K562 (cell line): Measurements from ENCODE around the gene PTPN1. TPM values are rescaled to one million over a fixed set of nuclear protein-coding genes. Genes with fewer than 3 reads are reported as not detected.

Source experiments
- ATAC-seq: fragments of 200-7000 bp; cut with Tn5 transposase; 3 replicates; pipeline ENCODE4 v1.9.1; 2020; ENCODE audit warnings: moderate library complexity
- BruUV-seq: library from RNA; stranded (reverse); fragments of 400-500 nt; replicated peaks from 2 replicates; lab custom pipeline; 2021; lab: Mats Ljungman, UMichigan
- CTCF ChIA-PET: fragments of 300-600 bp; formaldehyde crosslinking; extraction: SDS; loops from one replicate; lab custom pipeline; 2021; ENCODE audit warnings: low intra/inter-chr PET ratio; lab: Yijun Ruan, JAX
- POLR2A ChIA-PET: fragments of 300-600, 350-650 bp; sonication (Branson Sonifier 250); formaldehyde crosslinking; extraction: SDS; loops from one replicate; lab custom pipeline; 2021; ENCODE audit warnings: antibody characterized with exemption, inconsistent platforms; lab: Yijun Ruan, JAX
- DNase-seq, 4 experiments: peaks; one replicate each; pipeline versions ENCODE4 v3.0.0 to v3.0.0-alpha.2; 2011 to 2018; ENCODE audit warnings: low spot score in 3 of 4, mixed read lengths in 3 of 4; ENCODE audit errors: extremely low read depth in 1 of 4
- FAIRE-seq: peaks from 2 replicates; lab custom pipeline; 2011; peaks lifted over from hg19 to GRCh38; lab: Jason Lieb, UNC
- H2AFZ ChIP-seq: 2 replicates; pipeline ENCODE4 v1.6.0; 2011; ENCODE audit warnings: low read depth, low read length, control low read depth, inconsistent platforms
- H3K27ac ChIP-seq: fragments of 200-600 bp; 3 replicates; pipeline ENCODE4 v1.8.0; 2011; ENCODE audit warnings: low read depth, mild to moderate bottlenecking, control low read depth, inconsistent platforms, low read length, moderate library complexity, mixed read lengths; ENCODE audit errors: extremely low read depth
- H3K27me3 ChIP-seq, 2 experiments: fragments of 300-600 bp in 1 of 2; 2 replicates in 1 of 2; 3 replicates in 1 of 2; pipeline versions ENCODE4 v1.6.0 to v1.8.0; 2011; ENCODE audit warnings: inconsistent platforms in 2 of 2, low read length in 2 of 2, mild to moderate bottlenecking in 1 of 2, mixed read lengths in 1 of 2, moderate library complexity in 1 of 2; ENCODE audit not compliant: control insufficient read depth in 2 of 2, insufficient read depth in 2 of 2
- H3K36me3 ChIP-seq: fragments of 300-600 bp; 3 replicates; pipeline ENCODE4 v1.8.0; 2011; ENCODE audit warnings: mild to moderate bottlenecking, low read length, inconsistent platforms; ENCODE audit not compliant: control insufficient read depth, insufficient read depth
- H3K4me1 ChIP-seq, 2 experiments: fragments of 200-600 bp in 1 of 2; replicated peaks in 1 of 2; 2 replicates in 1 of 2; 3 replicates in 1 of 2; pipeline versions ENCODE4 v1.5.1 to v1.8.0; 2011; ENCODE audit warnings: inconsistent platforms in 2 of 2, low read length in 2 of 2, mild to moderate bottlenecking in 1 of 2, mixed read lengths in 1 of 2, moderate library complexity in 1 of 2; ENCODE audit not compliant: control insufficient read depth in 2 of 2, insufficient read depth in 2 of 2
- H3K4me2 ChIP-seq: 2 replicates; pipeline ENCODE4 v1.6.1; 2011; ENCODE audit warnings: low read length, control low read depth, inconsistent platforms, mixed read lengths; ENCODE audit not compliant: insufficient read depth
- H3K4me3 ChIP-seq: fragments of 200-600 bp; sonication (generic), shearing (Covaris generic); 2 replicates; pipeline ENCODE4 v1.5.1; 2016; ENCODE audit warnings: control low read depth, inconsistent platforms
- H3K79me2 ChIP-seq: fragments of 200-600 bp; 3 replicates; pipeline ENCODE4 v1.8.0; 2011; ENCODE audit warnings: low read length, inconsistent platforms; ENCODE audit not compliant: control insufficient read depth, insufficient read depth
- H3K9ac ChIP-seq, 2 experiments: 2 replicates each; pipeline versions ENCODE4 v1.6.0 to v1.6.1; 2011; ENCODE audit warnings: low read depth in 2 of 2, low read length in 2 of 2, control low read depth in 1 of 2, inconsistent platforms in 1 of 2, mild to moderate bottlenecking in 1 of 2, mixed read lengths in 1 of 2; ENCODE audit not compliant: insufficient read depth in 1 of 2
- H3K9me1 ChIP-seq: one replicate; pipeline ENCODE4 v1.6.0; 2011; ENCODE audit warnings: inconsistent platforms, mild to moderate bottlenecking, low read length, moderate library complexity; ENCODE audit not compliant: control insufficient read depth, insufficient read depth
- H3K9me3 ChIP-seq: replicated peaks from 2 replicates; pipeline ENCODE4 v1.5.1; 2011; ENCODE audit warnings: low read depth, low read length, inconsistent platforms; ENCODE audit not compliant: control insufficient read depth, insufficient read depth
- H4K20me1 ChIP-seq: replicated peaks from 2 replicates; pipeline ENCODE4 v1.6.1; 2011; ENCODE audit warnings: low read length, inconsistent platforms, mixed read lengths; ENCODE audit not compliant: control insufficient read depth, insufficient read depth
- BCOR ChIP-seq: fragments of 450-650 bp; IDR thresholded peaks from 2 replicates; pipeline ENCODE4 v1.6.1; 2016
- BHLHE40 ChIP-seq: IDR thresholded peaks from 2 replicates; pipeline ENCODE4 v1.6.1; 2011; ENCODE audit warnings: low read length, improper control_type of control experiment
- CBFA2T2 ChIP-seq: fragments of 450-650 bp; conservative IDR thresholded peaks from 2 replicates; pipeline ENCODE4 v1.6.1; 2017; ENCODE audit warnings: mild to moderate bottlenecking
- CC2D1A ChIP-seq: fragments of 450-650 bp; IDR thresholded peaks from 2 replicates; pipeline ENCODE4 v1.6.1; 2017; ENCODE audit warnings: mild to moderate bottlenecking
- CREB1 ChIP-seq, 2 experiments: sonication (generic) in 1 of 2; formaldehyde crosslinking in 1 of 2; IDR thresholded peaks; 2 replicates each; pipeline versions ENCODE4 v1.6.1 to v1.8.0; 2012 to 2022; ENCODE audit warnings: inconsistent platforms in 1 of 2, mild to moderate bottlenecking in 1 of 2, missing genetic modification reagents in 1 of 2, moderate library complexity in 1 of 2
- EP400 ChIP-seq: fragments of 450-650 bp; IDR thresholded peaks from 2 replicates; pipeline ENCODE4 v1.6.1; 2017; ENCODE audit warnings: antibody characterized with exemption, mild to moderate bottlenecking, moderate library complexity
- ETV5 ChIP-seq: sonication (generic); formaldehyde crosslinking; IDR thresholded peaks from 2 replicates; pipeline ENCODE4 v1.4.0; 2020; ENCODE audit warnings: low read depth, mild to moderate bottlenecking, missing genetic modification reagents
- KAT8 ChIP-seq: fragments of 450-650 bp; IDR thresholded peaks from 2 replicates; pipeline ENCODE4 v1.6.1; 2016; ENCODE audit warnings: low read depth, mild to moderate bottlenecking
- MAFK ChIP-seq: IDR thresholded peaks from 2 replicates; pipeline ENCODE4 v1.6.1; 2011; ENCODE audit warnings: low read length, improper control_type of control experiment
- PURB ChIP-seq: sonication (generic); formaldehyde crosslinking; IDR thresholded peaks from 2 replicates; pipeline ENCODE4 v1.9.0; 2021; ENCODE audit warnings: low read depth, mild to moderate bottlenecking, missing genetic modification reagents
- RHOXF2B ChIP-seq: fragments of 250-450 bp; sonication (Bioruptor Pico); conservative IDR thresholded peaks from 2 replicates; pipeline ENCODE4 v1.5.1; 2021
- SRSF9 ChIP-seq: fragments of 200-400 bp; formaldehyde crosslinking; IDR thresholded peaks from 2 replicates; pipeline ENCODE4 v1.6.1; 2017; ENCODE audit warnings: low read depth, low read length, borderline replicate concordance
- TRIM28 ChIP-seq: fragments of 450-650 bp; IDR thresholded peaks from 2 replicates; pipeline ENCODE4 v1.6.1; 2017
- YY1 ChIP-seq, 3 experiments: IDR thresholded peaks; 2 replicates each; pipeline ENCODE4 v1.6.1; 2011; ENCODE audit warnings: low read length in 2 of 3, mild to moderate bottlenecking in 2 of 3, moderate library complexity in 2 of 3, borderline replicate concordance in 1 of 3, control low read depth in 1 of 3, low read depth in 1 of 3; ENCODE audit not compliant: insufficient read depth in 3 of 3, insufficient replicate concordance in 2 of 3, control insufficient read depth in 1 of 3, insufficient read length in 1 of 3; ENCODE audit errors: extremely low read depth in 1 of 3
- ZNF253 ChIP-seq: fragments of 250-450 bp; sonication (Bioruptor Pico); conservative IDR thresholded peaks from 2 replicates; pipeline ENCODE4 v1.6.1; 2021; ENCODE audit warnings: mild to moderate bottlenecking
- ZNF436 ChIP-seq: fragments of 250-450, 450-650 bp; sonication (Bioruptor Pico); formaldehyde crosslinking; IDR thresholded peaks from 2 replicates; pipeline ENCODE4 v1.7.0; 2020; ENCODE audit warnings: mild to moderate bottlenecking
- ZNF717 ChIP-seq: fragments of 250-450 bp; sonication (Bioruptor Pico); IDR thresholded peaks from 2 replicates; pipeline ENCODE4 v1.5.0; 2021
- WGBS: fragments of 100-300 bp; shearing (Covaris generic); methylation state at CpG from one replicate; pipeline ENCODE4 v1.1.6; 2016; ENCODE audit warnings: low coverage, mixed read lengths; ENCODE audit not compliant: insufficient coverage; ENCODE audit errors: missing lambda C conversion rate; 5-methylcytosine and 5-hydroxymethylcytosine counted together
- in situ Hi-C: fragments of 300-500 bp; cut with MboI; formaldehyde crosslinking; loops from 4 replicates; pipeline ENCODE4 v1.15.0; 2018; ENCODE audit warnings: inconsistent platforms, mixed read lengths
- intact Hi-C: fragments of 100-400 bp; cut with micrococcal nuclease; formaldehyde crosslinking; loops from 2 replicates; pipeline ENCODE4 v1.14.2; 2022
- polyA plus RNA-seq, 8 experiments: library from polyadenylated mRNA; depleted of rRNA in 4 of 8; stranded (reverse) in 5 of 8; unstranded in 3 of 8; fragments of >200 nt; fragmentation: Nextera tagmentation in 2 of 8; fragmentation: Illumina TruSeq in 1 of 8; extraction: Ambion mirVana in 2 of 8; extraction: Trizol in 1 of 8; gene quantifications; 2 replicates each; pipeline versions ENCODE4 v1.2.1 to v1.2.3, GENCODE V29; 2011 to 2014; ENCODE audit warnings: inconsistent platforms in 1 of 8, missing spikeins in 1 of 8
- total RNA-seq, 7 experiments: library from RNA; depleted of rRNA in 6 of 7; stranded (reverse); fragments of >200 nt in 6 of 7; fragmentation: Illumina TruSeq in 2 of 7; extraction: Trizol in 2 of 7; gene quantifications; 2 replicates each; pipeline versions ENCODE4 v1.2.1 to v1.2.3, GENCODE V29; 2011 to 2021; ENCODE audit warnings: low replicate concordance in 1 of 7

The PTPN1 gene
- total and polyA plus RNA-seq, 9 of the 15 experiments (the other 6 are each of a cell fraction or from before 2014, with no cell fraction given) = 11.0 to 85.3 (median 54.0) TPM

GRCh38 chr20:50535162-50535561 is 25.0 kb downstream of the PTPN1 start:
- H3K9me3 ChIP-seq = no peaks in the 10 kb centered on the region
- H3K4me2 ChIP-seq = no peak overlapping the region
- intact Hi-C loops = no loop called here
- ChIA-PET POLR2A (interaction anchor here (1.3 to 2.5 kb wide), 3 partner anchors 9 to 57 kb away, joined by 4 to 11 read pairs (median 4); no protein-coding TSS in a partner anchor), CTCF (no interaction called here)
- FAIRE-seq = no peak
- 98% methylated on average over 8 of the region's 8 CpGs for WGBS
- no peak for DNase-seq
- H3K4me1 ChIP-seq = peaks cover under 1 to 5% of the 10 kb centered on the region in 2 experiments; a peak in 4 of 5 replicates
- H3K36me3 ChIP-seq = peaks cover 15% of the 10 kb centered on the region; the same call in 1 of the 3 replicates
- no TSS peak for BruUV-seq
- peaks cover 94% of the 10 kb centered on the region for H3K79me2 ChIP-seq
- no peak for ATAC-seq
- H2AFZ ChIP-seq = no peak overlapping the region
- in situ Hi-C loops = no loop called here
- H3K9ac ChIP-seq = 0 out of 4 replicates have a peak overlapping the region, but pooled peaks of 1 of the 2 experiments have one; percentile 31
- no peaks in the 10 kb centered on the region for H4K20me1 ChIP-seq
- TF ChIP-seq CBFA2T2 (no peak), ETV5 (no peak), KAT8 (no peak), CC2D1A (no peak), ZNF253 (CRISPR knock-in tag) (no peak)
- no peaks in the 10 kb centered on the region for H3K9me1 ChIP-seq
- no peaks in the 10 kb centered on the region for H3K27me3 ChIP-seq
- H3K27ac ChIP-seq = no peak overlapping the region
- H3K4me3 ChIP-seq = no peak overlapping the region

GRCh38 chr20:50536333-50536732 is 26.1 kb downstream of the PTPN1 start:
- POLR2A ChIA-PET = interaction anchor here (0.9 kb wide), 1 partner anchor 29 kb away, joined by 3 read pairs; no protein-coding TSS in a partner anchor
- Histone ChIP-seq H3K4me3 (no peak overlapping the region), H3K9me1 (peaks cover 6% of the 10 kb centered on the region), H3K4me1 (peaks cover 6 to 12% of the 10 kb centered on the region in 2 experiments; a peak in 4 of 5 replicates), H3K4me2 (no peak overlapping the region), H3K36me3 (peaks cover 23% of the 10 kb centered on the region; the same call in 1 of the 3 replicates), H3K27me3 (no peaks in the 10 kb centered on the region), H3K9me3 (no peaks in the 10 kb centered on the region), H3K27ac (no peak overlapping the region), H3K79me2 (peaks cover 94% of the 10 kb centered on the region), H2AFZ (no peak overlapping the region), H4K20me1 (peaks cover 9% of the 10 kb centered on the region), H3K9ac (no peak overlapping the region)
- WGBS = 87% methylated on average over 4 of the region's 4 CpGs
- ATAC-seq = no peak
- DNase-seq = no peak
- intact Hi-C loops = no loop called here
- FAIRE-seq = no peak
- BruUV-seq = no TSS peak
- in situ Hi-C loops = no loop called here
- CTCF ChIA-PET = no interaction called here
- TF ChIP-seq PURB (CRISPR knock-in tag) (no peak), SRSF9 (no peak), EP400 (no peak), ETV5 (no peak), MAFK (no peak), ZNF717 (CRISPR knock-in tag) (no peak), CREB1 (IDR thresholded peaks at IDR 0.05) (no peak), CREB1 (CRISPR knock-in tag; IDR thresholded peaks at IDR 0.05) (no peak), RHOXF2B (no peak), YY1 (IDR thresholded peaks at IDR 0.05; ENCODE audit: borderline replicate concordance in 1 of 3, control insufficient read depth in 1 of 3, extremely low read depth in 1 of 3, insufficient read depth in 3 of 3, insufficient read length in 1 of 3, insufficient replicate concordance in 2 of 3, low read depth in 1 of 3, low read length in 2 of 3) (no peak), BCOR (no peak), ZNF436 (CRISPR knock-in tag) (no peak), TRIM28 (no peak), BHLHE40 (no peak)
